HG03097 (cell line): ENCODE measurements around the gene OTOF.
"Not testable (repeated sequence)": the region's sequence is repeated elsewhere in the genome, so short reads cannot be mapped to it uniquely, and the experiment has no call there.

Experiments used
- ATAC-seq: cut with Tn5 transposase; IDR thresholded peaks from one replicate; pipeline ENCODE4 v1.9.1; 2021; ENCODE audit not compliant: unreplicated experiment, low FRiP score

Gene OTOF

GRCh38 chr2:26481706-26482105 is 3.8 kb upstream of the OTOF start:
- ATAC-seq = no peak

- no peak for ATAC-seq
Measured at GRCh38 chr2:26480566-26481423, 2.9 kb upstream of the OTOF start.

GRCh38 chr2:26479789-26480565 is 2.1 kb upstream of the OTOF start:
- ATAC-seq = no peak

- ATAC-seq = no peak
Measured at GRCh38 chr2:26479131-26479788, 1.3 kb upstream of the OTOF start.

GRCh38 chr2:26478366-26478765 is 442 bp upstream of the OTOF start:
- ATAC-seq = no peak

GRCh38 chr2:26477126-26477910 is 606 bp downstream of the OTOF start:
- no peak for ATAC-seq

- no peak for ATAC-seq
Measured at GRCh38 chr2:26475832-26476501, 2.0 kb downstream of the OTOF start.

- ATAC-seq = no peak
Measured at GRCh38 chr2:26475037-26475436, 2.9 kb downstream of the OTOF start.

- ATAC-seq = no peak
Measured at GRCh38 chr2:26474261-26474785, 3.6 kb downstream of the OTOF start.

- ATAC-seq = no peak
Measured at GRCh38 chr2:26473796-26474195, 4.1 kb downstream of the OTOF start.

GRCh38 chr2:26472821-26473655 is 4.9 kb downstream of the OTOF start:
- ATAC-seq = no peak

GRCh38 chr2:26471766-26472706 is 5.9 kb downstream of the OTOF start:
- no peak for ATAC-seq

GRCh38 chr2:26471289-26471688 is 6.6 kb downstream of the OTOF start:
- ATAC-seq = no peak

- no peak for ATAC-seq
Measured at GRCh38 chr2:26470601-26471260, 7.2 kb downstream of the OTOF start.

GRCh38 chr2:26469955-26470354 is 8.0 kb downstream of the OTOF start:
- ATAC-seq = no peak

GRCh38 chr2:26469092-26469710 is 8.7 kb downstream of the OTOF start:
- ATAC-seq = no peak

GRCh38 chr2:26468544-26468943 is 9.4 kb downstream of the OTOF start:
- not testable (repeated sequence) for ATAC-seq
